GM21723 (cell line): ENCODE data around the gene TRAPPC1.
"Not testable (repeated sequence)": the region's sequence is repeated elsewhere in the genome, so short reads cannot be mapped to it uniquely, and the experiment has no call there.

Experiments
- ATAC-seq: cut with Tn5 transposase; IDR thresholded peaks from one replicate; pipeline ENCODE4 v1.9.1; 2021; ENCODE audit warnings: mild to moderate bottlenecking, moderate library complexity; ENCODE audit not compliant: unreplicated experiment

Gene TRAPPC1

DNA sequence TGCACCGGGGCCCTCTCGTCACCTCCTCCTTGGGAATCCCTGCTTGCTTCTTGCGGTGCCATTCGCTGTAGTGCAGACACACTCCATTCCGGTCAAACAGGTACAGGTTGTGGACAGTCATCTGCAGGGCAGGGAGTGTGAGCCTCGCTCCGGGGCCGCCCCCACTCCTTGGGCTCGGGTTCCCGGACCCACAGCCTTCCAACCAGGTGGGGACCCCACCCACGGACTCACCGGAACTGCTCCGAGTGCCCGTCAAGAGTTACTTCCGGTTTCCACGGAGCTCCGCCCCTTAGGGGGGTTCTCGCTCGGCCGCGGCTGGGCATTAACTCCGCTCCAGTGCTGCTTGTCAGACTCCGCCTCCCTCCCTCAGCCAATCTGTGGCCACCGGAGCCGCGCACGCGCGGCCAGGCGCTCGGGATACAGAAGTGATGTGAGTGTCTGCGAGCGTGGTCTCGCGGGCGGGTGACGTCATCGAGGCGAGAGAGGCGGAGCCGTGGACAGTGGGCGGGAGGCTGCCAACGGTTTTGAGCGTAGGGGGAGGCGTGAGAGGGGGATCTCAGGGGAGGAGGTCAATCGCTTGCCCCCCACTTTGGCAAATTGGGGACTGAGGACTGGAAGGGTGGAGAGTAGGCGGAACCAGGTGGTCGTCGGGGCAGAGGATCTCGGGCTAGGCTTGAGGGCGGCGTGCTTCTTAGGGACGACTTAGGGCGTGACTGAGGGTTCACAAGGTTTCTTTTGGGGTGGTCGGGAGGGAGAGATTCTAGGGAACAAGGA is at the start of gene TRAPPC1, which contains the start of gene CNTROB:
TRAPPC1 (minus strand) TSS at position 238 of the 774 bp plus-strand sequence; CDS start at position 121, 117 bp downstream.
CNTROB (plus strand) TSS at position 498 of the 774 bp plus-strand sequence. CDS start 874 bp downstream, outside the sequence.
- peak; percentile 85 for ATAC-seq

DNA sequence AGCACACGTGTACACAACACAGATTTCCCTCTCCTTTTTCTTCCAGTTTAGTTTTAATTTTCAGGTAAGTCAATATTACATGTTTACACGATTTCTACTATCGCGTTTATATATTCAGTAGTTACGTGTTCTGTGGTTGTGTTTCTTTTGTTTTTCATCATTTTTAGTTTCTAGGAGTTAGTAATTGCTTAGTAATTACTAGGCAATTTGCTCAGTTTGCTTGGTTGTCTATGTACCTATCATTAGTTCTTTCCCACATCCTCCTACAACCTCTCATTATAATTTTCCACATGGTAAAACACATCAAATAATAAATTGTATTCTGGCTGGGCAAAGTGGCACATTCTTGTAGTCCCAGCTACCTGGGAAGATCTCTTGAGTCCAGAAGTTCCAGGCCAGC is 46.1 kb upstream of the TRAPPC1 start:
- ATAC-seq, result no peak

- no peak for ATAC-seq
Measured at GRCh38 chr17:7977039-7977438, 45.3 kb upstream of the TRAPPC1 start.

- ATAC-seq, result no peak
Measured at GRCh38 chr17:7974638-7975131, 42.9 kb upstream of the TRAPPC1 start.

- ATAC-seq, result no peak
Measured at GRCh38 chr17:7972131-7972785, 40.5 kb upstream of the TRAPPC1 start.

GRCh38 chr17:7971651-7972050 is 39.9 kb upstream of the TRAPPC1 start:
- no peak for ATAC-seq

DNA sequence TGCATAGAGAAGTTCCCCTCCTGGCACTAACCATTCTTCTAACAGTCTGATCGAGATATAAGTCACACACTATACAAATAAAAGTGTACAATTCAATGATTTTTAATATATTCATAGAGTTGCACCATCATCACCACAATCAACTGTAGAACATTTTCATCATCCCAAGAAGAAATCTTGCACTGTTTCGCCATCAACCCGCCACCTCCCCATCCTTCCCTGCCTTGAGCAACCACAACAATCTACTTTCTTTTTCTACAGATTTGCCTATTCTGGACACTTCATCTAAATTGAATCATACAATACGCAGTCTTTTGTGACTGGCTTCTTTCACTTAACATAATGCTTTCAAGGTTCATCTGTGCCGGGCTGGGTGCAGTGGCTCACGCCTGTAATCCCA is 37.7 kb upstream of the TRAPPC1 start:
- no peak for ATAC-seq

DNA sequence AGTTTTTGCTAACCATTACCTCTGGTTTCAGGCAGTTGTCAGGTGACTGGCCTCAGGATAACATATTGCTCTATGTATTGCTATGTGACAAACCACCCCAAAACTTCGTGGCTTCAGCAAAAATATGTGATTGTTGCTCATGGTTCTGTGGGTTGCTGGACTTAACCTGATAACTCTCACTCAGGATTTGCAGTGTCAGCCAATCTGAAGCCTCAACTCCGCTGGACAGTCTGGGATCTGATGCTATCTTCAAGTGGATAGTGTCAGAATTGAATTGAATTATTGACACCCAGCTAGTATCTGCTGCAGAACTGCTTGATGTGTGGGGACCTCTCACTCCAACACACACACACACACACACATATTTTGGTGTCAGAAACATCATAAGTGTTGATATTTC is 36.0 kb upstream of the TRAPPC1 start:
- no peak for ATAC-seq

DNA sequence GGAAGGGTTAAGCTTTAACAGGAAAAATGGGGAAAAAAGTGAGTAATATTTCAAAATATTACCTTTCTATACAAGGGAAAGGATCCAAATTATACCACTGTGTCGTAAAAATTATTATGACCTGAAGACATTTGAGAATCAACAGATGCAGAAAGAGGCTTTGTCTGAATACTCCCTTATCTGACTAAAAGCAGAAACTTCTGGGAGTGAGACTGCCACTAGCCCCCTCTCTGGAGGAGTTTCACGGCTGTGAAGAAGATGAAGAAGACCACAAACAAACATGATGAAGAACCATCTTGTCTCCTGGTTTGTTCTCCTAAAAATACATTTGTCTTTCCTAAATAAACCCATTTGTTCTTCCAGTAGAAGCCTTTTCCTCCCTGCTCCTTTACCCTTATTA is 29.7 kb upstream of the TRAPPC1 start:
- ATAC-seq, result no peak

DNA sequence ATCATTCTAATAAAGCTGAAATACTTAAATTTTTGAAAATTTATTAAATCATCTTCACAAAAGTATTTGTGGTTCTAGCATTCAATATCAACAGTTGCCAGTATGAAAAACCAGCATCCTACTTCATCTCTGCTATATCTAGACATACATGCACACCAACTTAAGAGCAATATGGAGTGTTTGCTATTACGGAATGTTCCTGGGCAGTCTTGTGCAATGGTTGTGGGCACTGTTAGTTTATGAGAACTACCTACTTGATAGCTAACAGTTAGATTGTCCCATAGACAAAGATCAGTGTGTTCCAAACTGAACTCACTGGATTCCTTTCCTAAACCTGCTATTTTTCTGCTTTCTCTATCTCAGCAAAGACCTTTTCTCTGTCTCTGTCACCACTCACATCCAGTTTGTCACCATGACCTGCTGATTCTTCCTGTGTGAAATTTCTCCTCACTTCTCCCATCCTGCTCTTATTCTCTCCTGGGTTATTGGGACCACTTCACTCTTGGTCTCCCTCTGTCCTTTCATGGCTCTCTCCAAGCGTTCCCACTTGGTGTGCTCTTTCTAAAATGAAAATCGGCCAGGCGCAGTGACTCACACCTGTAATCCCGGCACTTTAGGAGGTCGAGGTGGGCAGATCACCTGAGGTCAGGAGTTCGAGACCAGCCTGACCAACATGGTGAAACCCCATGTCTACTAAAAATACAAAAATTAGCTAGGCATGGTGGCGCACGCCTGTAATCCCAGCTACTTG is 27.9 kb upstream of the TRAPPC1 start:
- ATAC-seq, result no peak

- ATAC-seq, result no peak
Measured at GRCh38 chr17:7956228-7956965, 24.7 kb upstream of the TRAPPC1 start.

DNA sequence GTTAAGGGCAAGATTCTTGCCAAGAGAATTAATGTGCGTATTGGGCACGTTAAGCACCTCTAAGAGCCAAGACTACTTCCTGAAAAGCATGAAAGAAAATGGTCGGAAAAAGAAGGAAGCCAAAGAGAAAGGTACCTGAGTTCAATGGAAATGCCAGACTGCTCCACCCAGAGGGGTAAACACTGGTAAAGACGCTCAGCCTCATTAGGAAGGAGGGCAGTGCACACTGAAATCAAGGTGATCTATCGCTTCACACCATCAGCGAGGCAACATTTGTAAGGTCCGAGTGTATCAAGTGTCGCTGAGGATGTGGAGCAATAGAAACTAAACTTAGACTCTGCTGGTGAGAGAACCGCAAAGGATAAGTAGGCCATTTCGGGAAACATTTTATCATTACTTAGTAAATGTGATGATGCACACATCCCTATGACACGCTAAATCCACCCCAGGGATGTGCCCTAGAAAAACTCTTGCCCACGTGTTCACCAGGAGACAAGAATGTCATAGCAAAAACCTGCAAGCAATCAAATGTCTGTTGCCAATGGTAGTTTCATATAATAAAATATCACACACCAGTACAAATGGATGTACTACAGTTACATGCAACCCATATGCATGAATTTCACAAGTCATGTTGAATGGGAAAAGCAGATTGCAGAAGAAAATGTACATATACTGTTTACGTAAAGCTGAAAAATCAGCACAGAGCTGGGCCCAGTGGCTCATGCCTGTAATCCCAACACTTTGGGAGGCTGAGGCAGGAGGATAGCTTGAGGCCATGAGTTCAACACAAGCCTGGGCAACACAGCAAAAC is 23.9 kb upstream of the TRAPPC1 start:
- no peak for ATAC-seq

DNA sequence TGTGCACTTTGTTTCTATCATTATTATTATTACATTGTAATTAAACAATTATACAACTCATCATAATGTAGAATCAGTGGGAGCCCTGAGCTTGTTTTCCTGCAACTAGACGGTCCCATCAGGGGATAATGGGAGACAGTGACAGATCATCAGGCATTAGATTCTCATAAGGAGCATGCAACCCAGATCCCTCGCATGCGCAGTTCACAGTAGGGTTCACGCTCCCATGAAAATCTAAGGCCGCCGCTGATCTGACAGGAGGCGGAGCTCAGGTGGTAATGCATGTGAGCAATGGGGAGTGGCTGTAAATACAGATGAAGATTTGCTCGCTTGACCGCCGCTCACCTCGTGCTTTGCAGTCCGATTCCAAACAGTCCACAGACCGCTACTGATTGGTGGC is 21.5 kb upstream of the TRAPPC1 start:
- not testable (repeated sequence) for ATAC-seq

- ATAC-seq, result peak; percentile 68
Measured at GRCh38 chr17:7951143-7951792, 19.5 kb upstream of the TRAPPC1 start.

GRCh38 chr17:7950578-7950977 is 18.8 kb upstream of the TRAPPC1 start:
- ATAC-seq, result no peak

- no peak for ATAC-seq
Measured at GRCh38 chr17:7947651-7948050, 15.9 kb upstream of the TRAPPC1 start.

GRCh38 chr17:7946441-7946840 is 14.7 kb upstream of the TRAPPC1 start:
- ATAC-seq, result no peak

DNA sequence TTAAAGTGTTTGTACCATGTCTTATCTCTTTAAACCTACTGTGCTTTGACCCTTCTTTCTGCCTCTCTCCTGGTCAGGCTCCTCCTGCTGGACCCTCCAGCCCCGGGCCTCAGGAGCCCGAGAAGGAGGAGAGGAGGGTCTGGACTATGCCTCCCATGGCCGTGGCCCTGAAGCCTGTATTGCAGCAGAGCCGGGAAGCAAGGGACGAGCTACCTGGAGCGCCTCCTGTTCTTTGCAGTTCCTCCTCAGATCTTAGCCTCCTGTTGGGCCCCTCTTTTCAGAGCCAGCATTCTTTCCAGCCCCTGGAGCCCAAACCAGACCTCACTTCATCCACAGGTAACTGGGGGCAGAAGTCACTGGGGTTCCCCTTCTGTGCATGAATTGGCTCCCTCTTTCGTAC is 13.9 kb upstream of the TRAPPC1 start:
- ATAC-seq, result no peak

DNA sequence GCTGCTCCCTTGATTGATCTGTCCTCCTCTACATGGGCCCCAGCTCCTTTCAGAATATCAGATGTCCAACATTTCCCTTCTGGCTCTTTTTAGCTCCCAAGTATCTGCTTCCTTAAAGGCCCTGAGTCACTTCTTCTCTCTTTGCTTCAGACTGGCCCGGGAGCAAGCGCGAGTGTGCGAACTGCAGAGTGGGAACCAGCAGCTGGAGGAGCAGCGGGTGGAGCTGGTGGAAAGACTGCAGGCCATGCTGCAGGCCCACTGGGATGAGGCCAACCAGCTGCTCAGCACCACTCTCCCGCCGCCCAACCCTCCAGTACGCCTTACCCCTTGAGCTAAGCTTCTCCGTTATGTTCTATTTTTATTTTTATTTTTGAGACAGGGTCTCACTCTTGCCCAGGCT is 12.6 kb upstream of the TRAPPC1 start:
- no peak for ATAC-seq
